ENCODE data around the gene ANKFN1. TPM values are rescaled to one million over a fixed set of nuclear protein-coding genes. Genes with fewer than 3 reads are reported as not detected.
"Not testable (repeated sequence)": the region's sequence is repeated elsewhere in the genome, so short reads cannot be mapped to it uniquely, and the experiment has no call there.

The ANKFN1 gene
- total RNA-seq, 1 donor from 2014 or later, result not detected

DNA sequence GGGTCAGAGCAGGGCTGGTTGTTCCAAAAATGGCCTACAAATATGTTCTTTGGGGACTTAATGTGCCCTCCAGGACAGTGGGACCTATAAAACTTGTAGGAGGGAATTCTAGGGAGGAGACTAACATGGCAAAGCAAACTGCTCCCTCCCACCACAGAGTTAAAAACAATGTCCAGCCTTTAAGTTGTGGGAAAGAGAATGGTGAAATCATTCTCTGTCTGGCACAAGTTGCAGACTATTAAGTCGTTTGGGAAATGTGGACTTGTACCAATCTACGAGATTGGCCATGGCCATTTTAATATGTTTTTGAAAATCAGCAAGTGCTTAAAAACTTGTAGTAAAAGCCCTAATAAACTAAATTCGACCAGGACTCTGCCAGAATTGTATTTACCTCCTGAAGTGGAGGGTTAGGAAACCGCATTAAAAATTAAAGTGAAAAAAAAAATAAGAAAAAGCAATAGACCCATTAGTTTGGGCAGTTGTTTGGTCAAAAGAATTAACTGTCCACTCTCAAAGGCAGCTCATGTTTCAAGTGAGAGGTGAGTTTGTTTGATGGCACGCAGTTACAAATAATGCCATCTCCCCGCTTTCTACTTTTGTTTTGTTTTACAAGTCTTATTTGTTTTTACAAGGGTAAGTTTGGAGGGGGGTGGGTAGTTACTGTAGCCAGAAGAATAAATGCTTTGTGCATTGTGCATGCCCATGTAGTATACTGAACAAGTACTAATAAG lies 32.4 kb downstream of the ANKFN1 start:
- peak; percentile 4 for DNase-seq

DNA sequence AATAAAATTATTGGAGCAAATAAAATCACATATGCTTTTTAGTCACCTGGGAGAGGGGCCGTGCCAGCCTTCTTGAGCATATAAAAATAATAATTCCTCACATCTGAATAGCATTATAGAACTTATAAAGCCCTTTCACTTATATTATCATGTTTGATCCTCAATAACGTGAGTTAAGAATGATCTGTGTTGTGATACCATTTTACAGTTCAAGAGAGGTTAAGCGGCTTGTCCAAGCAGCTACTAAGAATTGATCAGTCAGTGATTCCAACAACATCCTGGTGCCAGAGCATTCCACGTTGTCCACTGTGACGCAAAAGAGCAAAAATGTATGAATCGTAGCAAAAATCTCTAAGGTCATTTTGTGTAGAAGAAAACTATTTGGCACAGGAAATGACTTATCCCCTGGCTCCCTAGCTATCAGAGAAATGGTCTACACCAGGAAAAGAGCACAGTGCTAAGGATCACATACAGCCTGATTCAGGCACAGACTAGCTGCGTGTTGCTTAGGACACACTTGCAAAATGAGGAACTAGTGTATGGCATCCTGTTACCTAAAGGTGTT lies 33.0 kb downstream of the ANKFN1 start:
- peak; percentile 62 for DNase-seq

DNA sequence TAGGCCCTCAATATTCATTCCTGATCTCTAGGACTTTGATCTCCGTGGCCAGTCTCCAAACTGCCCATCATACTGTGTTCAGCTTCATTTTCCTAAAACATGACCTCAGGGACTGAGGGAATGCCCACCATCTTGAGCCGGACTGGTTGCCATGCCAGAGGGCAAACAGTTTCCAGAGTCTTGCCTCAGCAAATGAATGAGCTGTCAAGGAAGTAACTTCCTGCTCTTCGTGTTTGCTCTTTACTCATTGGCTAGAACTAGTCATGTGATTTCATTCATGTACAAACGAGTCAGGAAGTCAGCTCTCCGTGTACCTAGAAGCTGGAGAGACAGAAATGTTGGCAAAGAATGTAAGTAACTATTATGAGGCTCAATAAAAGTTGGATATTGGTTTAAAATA lies 50.2 kb downstream of the ANKFN1 start:
- peak; percentile 18 for DNase-seq

DNA sequence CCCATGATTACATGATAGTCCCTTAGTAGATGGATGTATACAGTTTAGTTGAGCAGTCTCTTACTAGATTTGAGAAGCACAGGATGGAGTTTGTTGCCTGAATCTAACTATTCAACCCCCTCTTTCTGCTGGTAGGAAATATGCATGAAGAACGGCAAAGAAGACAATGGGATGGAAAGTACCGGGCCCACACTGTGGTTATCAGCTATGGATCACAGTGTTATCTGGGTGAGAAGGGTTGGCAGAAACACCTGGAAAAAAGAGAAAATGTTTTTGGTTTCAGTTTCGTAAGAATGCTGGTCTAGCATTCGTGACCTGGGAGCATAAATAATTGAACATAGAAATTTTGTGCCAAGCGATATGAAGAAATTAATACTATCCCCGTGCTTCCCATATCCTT lies 53.1 kb downstream of the ANKFN1 start:
- no peak for DNase-seq

DNA sequence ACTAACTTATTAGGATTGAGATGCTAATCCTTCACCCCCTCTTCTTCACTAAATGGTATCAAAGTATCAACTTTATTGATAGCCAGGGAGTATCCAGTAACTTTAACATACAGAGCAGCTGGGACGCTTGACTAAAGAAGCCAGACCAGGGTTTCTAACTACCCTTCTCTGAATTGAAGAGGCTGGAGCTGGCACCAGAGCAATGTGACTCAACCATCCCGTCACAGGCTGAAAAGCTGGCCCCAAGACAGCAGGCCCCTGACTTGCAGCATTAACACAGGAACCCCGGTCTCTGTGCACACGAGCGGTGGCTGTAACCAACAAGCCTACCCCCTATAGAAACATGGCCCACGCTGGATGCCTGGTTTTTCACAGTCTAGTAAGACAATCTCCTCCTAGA lies 59.8 kb downstream of the ANKFN1 start:
- no peak for DNase-seq

DNA sequence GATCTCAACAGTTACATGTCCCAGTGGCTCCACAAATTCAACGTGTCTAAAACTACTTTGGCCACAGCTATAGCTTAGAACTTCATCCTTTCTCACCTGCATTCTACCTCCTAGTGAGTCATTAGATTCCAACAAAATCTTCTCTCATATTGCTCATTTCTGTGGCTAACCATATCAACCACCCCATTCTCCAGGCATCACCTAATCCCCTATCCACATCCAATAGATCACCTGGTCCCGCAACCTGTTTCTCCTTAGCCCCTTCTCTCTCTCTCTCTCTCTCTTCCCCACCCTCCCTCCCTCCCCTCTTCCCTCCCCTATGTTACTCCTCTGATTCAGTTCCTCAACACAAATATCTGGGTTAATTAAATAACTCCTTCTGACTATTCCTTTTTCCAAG lies 64.6 kb downstream of the ANKFN1 start:
- DNase-seq, result no peak

DNA sequence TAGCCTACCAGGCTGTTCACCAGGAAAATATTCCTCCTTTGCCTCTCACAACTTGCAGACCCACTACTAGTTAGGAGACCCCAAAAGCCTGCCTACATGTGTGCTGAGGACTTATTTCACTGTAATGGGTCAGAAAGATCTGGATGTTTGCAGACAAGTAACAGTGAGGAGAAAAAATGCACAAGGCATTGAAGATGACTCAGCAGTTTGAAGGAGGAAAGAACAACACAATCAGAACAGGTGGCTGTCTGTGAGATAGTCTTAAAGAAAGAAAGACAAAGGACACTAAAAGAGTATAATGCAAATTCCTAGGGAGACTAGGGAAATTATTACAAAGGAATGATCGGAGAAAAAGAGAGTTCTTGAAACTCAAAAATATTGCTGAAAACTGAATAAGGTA lies 69.0 kb downstream of the ANKFN1 start:
- DNase-seq, result no peak

DNA sequence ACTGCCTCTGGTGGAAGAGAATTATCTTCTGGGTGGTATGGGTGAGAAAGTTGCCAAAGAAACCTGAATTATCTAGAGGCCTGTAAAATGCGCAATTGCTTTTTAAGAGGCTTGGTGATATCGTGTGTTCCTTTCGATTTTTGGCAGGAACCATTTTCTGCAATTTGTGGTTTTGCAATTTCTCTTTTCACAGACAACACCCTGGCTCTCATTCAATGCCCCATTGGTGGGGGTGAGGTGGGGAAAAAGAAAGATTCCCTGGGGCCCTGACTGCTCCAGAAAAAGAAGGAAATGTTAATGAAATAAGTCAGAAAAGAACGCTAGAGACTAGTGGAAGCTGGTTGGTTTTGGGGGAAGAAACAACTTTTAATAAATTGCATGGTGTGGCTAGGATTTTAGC lies 77.4 kb downstream of the ANKFN1 start:
- DNase-seq, result no peak

DNA sequence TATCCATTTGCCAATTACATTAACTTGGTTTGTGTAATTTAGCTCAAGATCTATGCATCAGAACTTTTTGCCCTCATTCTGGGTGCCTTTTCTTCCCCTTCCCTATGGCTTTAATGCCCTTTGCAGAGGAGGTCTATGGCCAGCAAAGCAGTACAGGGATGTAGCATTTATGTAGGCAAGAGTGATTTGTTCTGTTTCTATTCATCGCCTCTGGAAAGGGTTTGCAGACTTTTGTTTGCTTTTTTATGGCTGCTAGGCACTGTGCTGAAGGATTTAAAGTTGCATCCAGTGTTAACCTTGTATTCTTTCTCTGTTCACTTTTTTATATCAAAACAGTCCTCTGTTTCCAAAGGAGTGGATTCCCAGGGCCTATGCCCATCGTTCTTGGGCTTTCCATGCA lies 78.0 kb downstream of the ANKFN1 start:
- no peak for DNase-seq

DNA sequence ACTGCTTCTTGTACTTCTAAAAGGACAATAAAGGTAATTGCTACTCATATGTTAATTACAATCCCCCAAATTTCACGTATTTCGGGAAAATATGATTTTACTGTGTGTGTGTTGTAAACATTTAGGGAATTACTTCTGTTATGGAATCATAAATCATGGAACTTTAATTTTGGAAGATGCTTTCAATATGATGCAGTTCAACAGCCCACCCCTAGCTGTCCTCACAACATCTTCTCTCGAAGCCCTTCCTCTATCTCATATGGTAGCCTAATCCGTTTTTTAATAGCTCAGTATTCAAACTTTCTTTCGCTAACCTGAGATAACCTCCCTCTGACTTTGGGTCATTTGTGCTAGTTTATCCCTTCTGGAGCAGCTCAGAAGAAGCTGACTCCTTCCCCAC lies 78.4 kb downstream of the ANKFN1 start:
- no peak for DNase-seq

DNA sequence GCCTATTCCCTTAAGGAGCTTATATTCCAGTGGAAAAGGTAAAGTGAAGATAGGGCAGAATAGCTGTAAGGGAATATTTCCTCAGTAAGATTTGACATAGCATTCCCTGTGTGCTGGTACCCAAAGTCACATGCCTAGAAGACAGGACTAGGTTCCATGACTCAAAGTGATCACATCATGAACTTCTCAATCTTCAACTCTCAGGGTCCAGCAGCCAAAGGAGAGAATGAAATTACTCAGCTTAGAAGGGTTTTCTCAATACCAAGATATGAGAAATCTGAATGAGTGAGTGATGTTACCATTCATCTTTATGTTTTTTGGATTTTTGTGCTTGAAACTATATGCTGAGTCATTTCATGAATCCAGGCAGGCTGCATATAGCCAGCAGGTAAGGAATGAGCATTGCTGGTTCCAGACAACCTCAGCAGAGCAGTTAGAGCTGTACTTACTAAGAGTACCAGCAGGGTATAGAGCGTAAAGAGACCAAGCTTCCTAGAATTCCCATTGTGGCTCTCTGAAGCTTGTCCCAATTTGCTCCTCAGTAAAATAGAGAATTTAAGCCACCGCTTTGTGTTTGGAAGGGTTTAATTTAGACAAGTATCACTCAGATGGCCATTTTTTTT lies 91.1 kb downstream of the ANKFN1 start:
- no peak for DNase-seq

DNA sequence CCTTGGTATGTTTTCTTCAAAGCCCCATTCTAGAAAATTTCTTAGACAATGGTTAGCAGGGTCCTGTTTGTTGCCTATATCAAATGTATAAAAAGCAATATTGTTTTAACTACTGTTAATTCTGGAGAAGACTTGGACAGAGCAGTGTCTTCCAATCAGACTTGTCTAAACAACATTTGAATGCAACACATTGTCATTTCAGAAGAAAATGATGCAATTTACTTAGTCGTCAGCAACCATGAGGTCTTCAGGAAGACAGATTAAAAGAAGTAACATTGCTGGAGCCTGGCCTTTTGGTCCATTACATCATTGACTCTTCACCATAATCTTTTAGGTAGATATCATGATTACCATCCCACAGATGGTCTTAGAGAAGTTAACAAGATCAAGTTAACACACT lies 94.5 kb downstream of the ANKFN1 start:
- DNase-seq, result no peak

DNA sequence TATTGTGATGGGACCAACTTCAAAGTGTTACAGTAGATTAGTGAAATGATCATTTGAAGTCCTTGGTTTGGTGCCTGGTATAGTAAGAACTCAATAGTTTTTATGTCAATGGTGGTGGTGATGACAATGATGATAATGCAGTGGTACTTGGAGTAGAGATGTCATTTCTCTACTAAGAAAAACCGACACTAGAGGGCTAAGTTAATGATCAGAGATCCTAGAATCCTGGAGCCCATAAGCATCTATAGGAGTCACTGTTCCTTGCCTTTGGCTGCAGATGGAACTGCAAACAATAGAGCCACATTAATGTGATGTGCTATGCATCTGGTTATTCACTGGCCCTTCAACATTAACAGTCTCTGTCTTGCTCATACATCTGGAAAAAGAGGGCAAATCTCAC lies 103.8 kb downstream of the ANKFN1 start:
- no peak for DNase-seq

DNA sequence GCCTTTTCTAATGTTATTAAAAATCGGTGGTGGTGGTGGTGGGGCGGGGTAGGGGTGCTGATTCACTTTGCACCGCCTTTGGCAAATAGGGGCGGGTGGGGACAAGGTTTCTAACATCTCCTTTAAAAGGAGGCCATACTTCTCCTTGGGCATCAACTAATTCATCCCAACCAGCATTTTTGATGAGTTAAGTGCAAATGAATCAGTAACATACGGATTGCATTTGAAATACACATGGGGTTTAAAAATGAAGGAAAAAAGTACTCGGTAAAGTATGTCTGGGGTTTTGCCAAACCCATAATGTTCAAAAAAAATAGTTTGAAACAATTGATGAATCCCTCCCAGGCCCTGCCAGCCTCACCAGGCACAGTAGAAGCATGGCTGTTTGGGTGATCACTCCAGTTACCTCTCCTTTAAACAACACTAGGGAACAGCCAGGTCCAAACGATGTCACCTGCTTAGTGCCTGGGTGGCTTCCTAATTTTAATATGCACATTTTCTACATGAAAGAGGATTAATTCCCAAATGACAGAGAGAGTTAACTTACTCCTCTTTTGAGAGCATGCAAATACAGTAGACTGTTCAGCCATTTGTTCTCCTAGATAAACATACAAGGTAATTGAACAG lies 107.2 kb downstream of the ANKFN1 start:
- DNase-seq, result no peak

DNA sequence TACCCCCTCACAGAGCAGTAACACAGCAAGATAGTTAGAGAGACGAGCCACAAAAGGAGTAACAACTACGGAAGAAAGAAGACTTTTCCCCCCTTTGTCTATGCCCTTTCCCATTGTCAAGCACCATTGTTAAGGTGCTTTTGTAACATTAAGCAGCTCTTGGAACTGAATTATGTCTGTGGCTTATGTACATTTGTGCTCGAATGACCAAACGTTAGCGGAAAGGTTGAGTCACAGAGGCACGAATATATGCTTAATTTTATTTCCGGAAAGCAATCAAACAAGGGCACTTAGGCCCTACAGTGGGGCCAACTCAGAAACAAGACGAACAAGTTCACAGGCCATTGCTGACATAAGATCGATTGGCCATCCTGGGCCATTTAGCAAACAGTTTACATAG lies 109.5 kb downstream of the ANKFN1 start:
- no peak for DNase-seq

DNA sequence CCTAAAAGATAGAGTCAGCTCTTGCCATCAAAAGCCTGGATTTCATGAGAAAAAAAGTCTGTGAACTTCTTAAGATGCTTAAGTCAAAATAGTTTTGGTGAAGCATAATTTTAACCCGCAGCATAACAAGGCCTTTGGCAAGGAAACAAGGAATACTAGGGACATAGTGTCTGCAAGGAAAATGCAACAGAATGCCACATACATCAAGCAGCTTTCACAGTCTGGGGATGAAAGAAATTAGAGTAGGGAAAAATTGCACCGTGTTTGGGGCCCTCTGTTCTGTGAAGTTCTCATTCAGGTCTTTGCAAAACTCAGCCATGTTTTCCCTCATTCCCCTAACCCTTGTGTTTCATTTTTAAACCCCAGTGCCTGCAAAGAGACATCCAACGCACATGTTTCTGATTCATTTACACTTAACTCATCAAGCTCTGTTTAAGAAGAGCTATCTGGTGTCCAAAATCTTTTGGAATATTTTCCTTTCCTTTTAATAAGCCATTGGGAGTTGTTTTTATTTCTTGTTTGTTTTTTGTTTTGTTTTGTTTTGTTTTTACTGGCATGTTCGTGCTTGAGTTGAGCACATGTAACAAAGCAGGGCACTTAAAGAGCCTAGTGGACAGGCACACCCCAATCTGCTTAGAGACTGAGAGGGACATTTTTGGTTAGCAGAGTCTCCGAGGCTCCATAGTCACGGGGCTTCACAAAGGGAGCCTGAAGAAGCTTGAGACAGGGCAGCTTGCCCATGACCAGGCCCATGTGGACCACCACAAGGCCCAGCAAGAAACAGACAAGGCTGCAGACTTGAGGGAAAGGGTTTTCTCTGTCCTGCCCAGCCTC lies 116.5 kb downstream of the ANKFN1 start:
- DNase-seq, result no peak

DNA sequence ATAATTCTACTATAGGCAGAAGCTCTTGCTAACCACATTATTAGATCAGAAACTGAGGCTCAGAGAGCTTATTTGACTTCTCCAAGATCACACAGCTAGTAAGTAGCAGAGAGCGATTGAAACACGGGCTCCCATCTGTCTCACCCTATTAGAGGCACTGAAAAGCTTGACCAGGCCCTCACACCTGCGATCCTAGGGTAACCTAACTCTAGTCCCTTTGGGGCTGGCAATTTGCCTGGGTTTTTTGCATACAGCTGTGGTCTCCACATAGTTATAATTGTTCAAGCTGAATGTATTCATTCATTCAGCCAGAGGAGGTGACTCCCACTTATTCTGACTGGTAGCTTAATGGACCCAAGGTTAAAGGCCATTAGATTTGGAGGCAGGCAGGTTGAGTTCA lies 121.2 kb downstream of the ANKFN1 start:
- no peak for DNase-seq

DNA sequence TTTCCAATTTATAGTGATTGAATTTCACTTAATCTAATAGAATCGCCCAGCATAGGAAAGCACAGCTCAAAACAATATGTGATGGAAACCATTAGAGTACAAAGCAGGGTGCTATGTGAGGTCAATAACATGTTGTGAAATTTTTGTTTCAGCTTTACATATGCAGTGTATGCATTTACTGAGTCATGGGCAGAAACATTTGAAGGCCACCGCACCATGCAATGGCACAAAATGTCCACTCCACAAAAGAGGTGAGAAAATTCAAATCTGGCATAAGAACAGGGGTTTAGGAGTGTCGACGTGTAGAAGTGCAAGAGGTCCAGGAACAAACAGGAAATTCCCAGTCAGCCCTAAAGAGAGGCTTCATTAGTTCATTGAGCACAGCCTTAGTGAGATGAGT lies 131.2 kb downstream of the ANKFN1 start:
- DNase-seq, result no peak

DNA sequence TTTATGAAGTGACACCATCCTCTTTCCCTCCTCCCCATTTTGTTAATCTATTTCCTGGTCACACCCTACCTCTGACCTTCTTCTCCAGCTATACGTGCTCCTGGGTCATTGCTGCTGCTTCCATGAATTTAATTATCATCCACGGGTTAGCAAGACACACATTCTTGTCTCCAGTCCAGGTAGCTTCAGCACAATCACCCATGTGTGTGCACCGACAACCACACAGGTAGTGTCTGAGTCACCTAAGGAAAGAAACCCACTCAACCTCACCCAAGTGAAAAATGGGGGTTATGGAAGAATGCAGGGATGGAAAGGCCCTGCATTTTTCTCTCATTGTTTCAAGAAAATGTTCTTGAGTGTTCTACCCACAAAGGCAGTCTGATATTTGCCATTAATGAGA lies 135.5 kb downstream of the ANKFN1 start:
- DNase-seq, result not testable (repeated sequence)

DNA sequence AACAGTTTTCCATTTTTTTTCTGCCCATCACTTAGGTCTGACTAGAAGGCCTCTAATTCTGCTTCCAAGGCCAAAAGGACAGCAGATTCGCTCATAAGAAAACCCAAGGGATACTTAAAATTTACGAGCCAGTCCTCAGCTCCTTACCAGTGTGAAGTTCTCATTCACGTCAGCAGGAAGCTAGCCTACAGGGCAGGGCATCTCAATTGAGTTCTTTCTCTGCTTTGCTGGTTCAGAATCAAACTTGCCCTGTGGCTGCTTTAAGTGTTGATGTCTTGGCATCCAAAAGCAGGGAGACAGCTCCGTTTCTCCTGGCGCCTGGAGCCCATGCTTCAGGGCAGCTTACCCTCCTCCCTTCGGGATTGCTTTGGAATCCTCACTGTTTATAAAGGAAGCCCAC lies 136.0 kb downstream of the ANKFN1 start:
- no peak for DNase-seq

DNA sequence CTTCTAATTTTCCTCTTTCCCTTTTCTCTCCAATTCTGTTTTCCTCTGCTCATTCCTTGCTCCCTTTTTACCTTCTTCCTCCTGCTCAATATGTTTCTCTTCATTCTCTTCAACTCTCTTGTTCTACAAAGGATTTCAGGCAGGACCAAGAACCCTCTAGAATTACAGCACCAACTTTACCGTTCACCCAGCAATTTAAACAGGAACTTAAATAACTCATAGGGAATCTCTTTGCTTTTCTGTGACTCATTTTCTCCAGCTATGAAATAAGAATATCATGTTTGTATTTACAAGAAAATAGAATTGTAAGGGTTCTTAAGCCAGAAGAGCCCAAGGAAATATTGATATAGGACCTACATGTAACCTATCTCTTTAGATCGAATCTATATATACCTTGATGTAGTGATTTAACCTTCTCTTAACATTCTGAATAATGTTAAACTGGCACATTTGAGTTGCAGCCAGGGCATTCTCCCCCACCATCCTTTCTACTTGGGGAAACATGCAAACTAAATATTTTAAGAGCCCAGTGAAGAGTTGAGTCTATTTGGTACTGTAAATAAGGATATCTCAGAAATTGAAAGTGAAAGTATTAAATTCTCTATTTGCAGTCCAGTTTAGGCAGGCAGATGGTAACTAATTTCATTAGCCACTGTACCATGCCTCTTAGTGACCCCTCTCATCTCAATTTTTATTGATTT lies 137.0 kb downstream of the ANKFN1 start:
- no peak for DNase-seq

DNA sequence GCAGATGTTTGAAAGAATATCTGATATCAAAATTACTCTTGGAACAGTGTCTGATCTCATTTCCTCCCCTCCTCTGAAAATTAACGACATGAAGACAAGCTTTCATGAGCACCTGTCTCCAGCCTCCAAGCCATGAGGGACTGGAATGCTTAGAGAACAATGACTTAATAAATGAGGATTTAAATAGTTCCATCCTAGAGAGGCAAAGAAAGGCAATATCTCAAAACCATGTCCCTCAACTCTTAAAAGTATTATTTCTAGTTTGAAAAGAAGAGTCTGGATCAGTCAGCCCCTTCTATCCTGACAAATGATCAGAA lies 137.5 kb downstream of the ANKFN1 start:
- DNase-seq, result no peak
